Activated T-cell treated with anti-CD3 and anti-CD28 coated beads, Interleukin-2, amount 50 U/mL, for 1 hour (primary cell): ENCODE measurements around the gene CNGB1.
"Not testable (repeated sequence)": the region's sequence is repeated elsewhere in the genome, so short reads cannot be mapped to it uniquely, and the experiment has no call there.

Source experiments
- DNase-seq: peaks from one replicate; pipeline ENCODE4 v3.0.0-alpha.2; 2020

Gene CNGB1

DNA sequence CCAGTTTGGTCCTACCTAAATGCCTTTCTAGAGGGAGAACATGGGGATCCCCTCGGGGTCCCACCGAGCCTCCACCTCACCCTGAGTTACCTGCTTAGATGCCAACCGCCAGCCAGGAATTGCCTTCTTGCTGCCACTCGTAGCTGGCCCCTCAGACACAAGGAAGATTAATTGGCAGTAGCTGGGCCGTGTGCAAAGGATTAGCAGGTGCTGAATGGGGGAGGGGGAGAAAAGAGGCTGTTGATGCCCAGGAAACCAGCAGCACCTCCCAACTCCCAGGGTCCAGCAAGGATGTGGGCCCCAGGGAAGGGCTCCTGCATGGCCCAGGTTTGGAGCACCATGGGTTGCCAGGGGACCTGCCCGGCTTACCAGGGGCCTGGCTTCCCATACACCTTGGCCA, at the start of gene CNGB1:
CNGB1 (minus strand) TSS at position 159 of the 400 bp plus-strand sequence. CDS start 3,842 bp downstream, outside the sequence.
- no peak for DNase-seq

DNA sequence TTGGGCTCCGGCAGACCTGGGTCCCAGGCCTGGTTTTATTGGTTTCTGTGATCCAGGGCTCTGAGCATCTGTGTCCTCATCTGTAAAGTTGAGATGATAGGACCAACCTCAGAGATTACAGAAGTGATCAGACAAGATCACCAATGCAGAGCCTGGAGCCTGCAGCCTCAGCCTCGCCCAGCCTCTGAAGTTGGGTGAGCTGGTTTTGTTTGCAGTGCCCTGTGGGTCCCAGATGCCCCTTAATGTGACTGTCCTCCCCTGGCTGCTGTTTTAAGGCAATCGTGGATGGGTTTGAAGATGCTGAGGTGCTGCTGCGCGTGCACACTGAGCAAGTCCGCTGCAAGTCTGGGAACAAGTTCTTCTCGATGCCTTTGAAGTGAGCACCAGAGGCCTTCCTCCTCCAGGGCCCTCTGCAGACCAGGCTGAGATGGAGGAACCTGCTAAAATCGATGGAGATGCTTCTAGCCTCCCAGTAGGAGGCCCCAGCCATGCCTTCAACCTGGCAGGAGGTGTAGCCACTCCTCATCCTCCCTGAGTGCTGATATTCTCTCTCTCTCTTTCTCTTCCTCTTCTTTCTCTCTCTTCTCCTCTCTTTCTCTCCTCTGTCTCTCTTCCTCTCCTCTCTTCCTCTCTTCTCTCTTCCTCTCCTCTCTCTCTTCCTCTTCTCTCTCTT, 49.1 kb upstream of the CNGB1 start:
- DNase-seq: no peak

DNA sequence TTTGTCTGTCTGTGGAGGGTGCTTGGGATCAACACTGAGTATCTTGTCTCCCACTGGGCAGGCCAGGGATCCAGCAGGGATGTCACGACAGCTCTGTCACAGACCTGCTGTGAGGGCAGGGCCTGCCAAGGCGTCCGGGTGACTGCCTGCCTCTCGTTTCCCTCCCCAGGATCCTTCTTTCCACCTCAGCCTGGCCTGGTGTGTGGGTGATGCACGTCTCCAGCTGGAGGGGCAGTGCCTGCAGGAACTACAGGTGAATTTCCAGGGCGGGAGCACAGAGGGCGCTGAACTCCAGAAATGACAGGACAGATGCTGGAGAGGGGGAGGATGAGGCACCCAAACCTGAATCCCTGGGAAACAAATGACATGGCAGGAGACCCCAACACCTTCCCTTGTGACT, 47.9 kb upstream of the CNGB1 start:
- DNase-seq: no peak

DNA sequence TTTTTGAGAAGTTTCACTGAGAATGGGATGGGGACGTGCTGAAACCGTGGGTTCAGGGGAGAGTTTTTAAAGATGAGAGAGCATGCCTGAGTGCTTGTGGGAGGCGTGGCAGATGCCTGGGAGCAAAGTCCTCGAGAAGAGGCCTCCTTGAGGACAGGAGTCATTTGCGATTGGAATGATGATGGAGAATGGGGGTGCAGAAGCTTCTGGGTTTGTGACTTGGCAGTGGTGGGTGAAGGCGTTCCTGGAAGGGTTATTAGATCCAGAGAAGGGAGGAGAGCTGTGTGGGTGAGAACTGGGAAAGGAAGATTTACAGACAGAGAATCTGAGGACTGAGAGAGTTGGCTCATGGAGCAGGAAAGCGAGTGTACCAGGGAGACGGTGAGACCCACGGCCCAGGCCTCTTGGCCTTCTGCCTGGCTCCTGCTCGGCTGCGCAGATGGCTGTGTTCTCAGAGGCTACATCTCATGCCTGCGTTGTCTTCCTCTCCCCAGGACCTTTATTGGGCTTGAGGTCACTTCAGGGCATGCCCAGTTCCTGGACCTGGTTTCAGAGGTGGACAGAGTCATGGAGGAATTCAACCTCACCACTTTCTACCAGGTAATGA, 46.0 kb upstream of the CNGB1 start:
- DNase-seq: no peak

DNA sequence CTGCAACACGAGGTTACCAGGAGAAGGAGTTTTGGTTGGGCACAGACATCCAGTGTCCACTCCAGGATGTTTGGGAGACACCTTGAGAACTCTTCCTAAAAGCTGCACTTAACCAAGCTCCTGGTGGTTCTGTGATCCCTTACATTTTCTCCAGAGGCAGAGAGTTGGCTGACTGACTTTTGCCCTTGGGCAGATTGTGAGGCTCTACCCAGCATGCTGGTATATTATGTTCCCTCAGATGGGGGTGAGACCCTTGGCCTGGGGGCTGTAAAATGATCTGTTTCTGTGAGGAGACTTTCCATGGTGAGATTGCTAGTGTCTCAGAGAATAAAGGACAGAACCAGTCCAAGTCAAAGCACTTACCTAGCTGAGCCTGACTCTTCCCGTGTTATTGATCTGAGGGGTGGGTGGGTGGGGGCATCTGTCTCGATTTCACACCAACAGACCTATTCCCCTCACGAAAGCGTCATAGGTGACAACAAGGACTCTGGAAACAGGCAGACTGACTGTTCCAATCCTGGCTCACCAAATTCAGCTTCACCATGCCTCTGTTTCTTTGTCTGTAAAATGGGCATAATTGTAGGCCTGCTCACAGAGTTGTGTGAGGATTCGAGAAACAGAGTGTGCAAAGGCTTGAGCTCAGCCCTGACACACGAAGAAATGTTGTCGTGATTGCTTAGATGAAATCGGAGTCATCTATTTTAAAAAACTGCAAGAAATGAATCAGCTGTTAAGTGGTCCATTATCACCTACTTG, 42.5 kb upstream of the CNGB1 start:
- DNase-seq: no peak

DNA sequence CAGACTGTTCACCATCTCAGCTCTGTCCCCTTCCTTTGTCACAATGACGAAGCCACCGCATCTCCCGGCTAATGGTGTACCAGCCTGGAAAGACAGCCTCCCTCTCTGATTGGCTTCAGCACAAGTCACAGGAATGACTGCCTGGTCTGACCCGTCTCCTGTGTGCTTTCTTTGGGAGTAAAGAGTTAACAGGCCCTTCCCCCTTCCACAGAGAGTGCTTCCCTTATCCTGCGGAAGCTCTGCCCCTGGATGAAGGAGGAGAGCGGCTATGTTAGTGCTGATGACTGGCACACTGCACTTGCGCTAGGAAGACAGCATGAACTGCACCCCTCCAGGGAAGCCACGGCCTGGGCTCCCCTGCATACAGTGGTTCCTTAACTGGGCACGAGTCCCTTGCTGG, 41.6 kb upstream of the CNGB1 start:
- no peak for DNase-seq

DNA sequence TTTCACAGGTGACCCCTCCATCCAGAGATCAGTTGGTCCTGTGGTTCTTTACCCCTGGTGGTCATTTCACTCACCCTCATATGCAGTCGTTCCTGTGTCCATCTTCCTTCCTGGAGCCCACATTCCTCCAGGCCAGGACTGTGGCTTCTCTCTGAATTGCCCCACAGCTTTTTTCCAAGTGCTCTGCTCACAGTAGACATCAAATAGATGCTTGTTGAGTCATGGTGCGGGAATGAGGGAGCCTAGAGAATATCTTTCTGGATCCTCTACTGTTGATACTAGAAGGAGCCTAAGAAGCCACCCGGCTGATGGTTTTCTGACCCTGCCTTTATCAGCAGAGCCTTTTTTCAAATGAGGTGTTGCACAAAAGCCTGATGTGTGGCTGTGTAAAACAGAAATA, 40.7 kb upstream of the CNGB1 start:
- no peak for DNase-seq

DNA sequence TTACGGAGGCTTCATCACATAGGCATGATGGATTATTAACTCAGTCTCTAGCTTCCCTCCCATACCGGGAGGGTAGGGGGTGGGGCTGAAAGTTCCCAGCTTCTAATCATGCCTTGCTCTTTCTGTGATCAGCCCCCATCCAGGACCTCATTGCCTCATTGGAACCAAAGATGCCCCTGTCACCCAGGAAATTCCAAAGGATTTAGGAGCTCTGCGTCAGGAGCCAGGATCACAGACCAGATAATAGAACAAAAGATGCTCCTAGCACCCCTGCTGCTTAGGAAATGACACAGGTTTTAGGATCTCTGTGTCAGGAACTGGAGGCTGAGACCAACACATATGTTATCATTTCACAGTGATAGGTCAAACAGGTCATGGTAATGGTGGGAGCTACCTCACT, 40.0 kb upstream of the CNGB1 start:
- no peak for DNase-seq

DNA sequence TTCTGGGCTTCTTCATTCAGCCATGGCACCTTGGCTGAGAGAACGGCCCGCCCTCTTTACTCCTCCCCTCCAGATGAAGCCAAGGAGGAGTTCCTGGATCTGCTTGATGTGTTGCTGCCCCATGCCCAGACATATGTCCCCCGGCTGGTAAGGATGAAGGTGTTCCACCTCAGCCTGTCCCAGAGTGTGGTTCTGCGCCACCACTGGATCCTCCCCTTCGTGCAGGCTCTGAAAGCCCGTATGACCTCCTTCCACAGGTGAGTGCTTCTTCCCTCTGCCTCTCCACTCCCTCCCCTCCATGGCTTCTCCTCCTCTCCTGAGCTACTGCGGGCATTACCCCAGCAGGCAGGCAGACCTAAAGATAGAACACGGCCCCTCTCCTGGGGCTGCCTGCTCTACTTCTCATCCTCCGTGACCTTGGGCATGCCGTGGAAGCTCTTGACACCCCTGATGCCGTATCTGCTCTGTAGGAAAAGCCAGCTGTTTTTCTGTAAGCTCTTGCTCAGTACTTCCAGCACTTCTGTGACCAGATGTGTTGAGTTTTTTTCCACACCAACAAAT, 39.0 kb upstream of the CNGB1 start:
- no peak for DNase-seq

DNA sequence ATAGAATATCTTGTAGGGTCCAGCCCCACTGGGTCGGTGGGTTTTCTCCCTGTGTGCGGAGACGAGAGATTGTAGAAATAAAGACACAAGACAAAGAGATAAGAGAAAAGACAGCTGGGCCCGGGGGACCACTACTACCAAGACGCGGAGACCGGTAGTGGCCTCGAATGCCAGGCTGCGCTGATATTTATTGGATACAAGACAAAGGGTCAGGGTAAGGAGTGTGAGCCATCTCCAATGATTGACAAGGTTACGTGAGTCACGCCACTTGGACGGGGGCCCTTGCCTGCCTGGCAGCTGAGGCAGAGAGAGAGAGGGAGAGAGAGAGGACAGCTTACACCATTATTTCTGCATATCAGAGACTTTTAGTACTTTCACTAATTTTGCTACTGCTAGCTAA, 33.8 kb upstream of the CNGB1 start:
- DNase-seq: not testable (repeated sequence)

DNA sequence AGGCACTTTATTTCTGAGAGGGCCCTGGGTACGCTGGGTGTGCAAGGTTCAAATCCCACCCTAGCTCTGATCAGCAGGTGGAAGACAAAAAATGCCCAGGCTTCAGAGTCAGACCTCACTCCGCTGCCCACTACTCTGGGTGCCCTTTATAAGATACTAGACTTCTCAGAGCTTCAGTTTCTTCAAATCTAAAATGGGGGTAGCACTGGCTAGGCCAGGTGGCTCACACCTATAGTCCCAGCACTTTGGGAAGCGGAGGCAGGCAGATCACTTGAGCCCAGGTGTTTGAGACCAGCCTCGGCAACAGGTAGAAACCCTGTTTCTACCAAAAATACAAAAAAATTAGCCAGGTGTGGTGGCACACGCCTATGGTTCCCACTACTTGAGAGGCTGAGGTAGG, 32.0 kb upstream of the CNGB1 start:
- no peak for DNase-seq

DNA sequence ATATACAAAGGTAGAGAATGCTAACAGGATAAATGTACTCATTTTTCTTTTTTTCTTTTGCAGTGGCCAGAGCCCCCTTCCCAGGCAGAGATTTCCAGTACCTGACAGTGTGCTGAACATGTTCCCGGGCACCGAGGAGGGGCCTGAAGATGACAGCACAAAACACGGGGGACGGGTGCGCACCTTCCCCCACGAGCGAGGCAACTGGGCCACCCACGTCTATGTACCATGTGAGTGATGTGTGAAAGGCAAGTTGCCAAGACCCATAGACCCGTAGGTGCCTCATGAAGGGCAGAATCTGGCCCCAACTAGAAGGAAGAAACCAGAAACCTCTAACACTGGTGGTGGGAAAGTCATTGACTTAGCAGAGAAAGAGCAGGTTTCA, 31.5 kb upstream of the CNGB1 start:
- no peak for DNase-seq

DNA sequence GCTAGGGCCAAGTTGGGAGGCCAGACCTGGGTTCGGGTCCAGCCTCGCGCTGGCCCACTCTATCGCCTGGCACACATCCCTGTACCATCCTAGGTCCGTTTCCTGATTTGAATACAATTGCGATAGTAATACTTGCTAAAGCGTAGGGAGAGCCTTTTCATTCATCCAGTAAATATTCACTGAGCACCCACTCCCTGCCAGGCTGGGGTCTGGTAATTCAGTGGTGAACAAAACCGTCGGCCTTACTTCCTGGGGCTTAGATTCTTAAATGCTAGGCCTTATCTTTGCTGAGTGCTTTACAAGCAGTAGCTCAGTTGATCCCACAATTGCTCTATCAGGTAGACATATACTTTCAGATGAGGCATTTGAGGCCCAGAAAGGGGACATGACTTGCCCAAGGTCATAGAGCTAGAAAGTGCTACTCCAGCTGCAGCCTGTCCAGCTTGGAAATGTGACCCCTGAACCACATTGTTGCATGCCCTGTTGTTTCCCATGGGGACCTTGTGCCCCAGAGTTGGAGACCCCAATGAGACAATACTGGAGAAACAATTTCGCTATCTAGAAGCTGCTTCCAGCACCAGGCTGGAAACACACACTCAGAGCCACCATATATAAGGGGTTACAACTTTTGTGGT, 31.0 kb upstream of the CNGB1 start:
- no peak for DNase-seq

DNA sequence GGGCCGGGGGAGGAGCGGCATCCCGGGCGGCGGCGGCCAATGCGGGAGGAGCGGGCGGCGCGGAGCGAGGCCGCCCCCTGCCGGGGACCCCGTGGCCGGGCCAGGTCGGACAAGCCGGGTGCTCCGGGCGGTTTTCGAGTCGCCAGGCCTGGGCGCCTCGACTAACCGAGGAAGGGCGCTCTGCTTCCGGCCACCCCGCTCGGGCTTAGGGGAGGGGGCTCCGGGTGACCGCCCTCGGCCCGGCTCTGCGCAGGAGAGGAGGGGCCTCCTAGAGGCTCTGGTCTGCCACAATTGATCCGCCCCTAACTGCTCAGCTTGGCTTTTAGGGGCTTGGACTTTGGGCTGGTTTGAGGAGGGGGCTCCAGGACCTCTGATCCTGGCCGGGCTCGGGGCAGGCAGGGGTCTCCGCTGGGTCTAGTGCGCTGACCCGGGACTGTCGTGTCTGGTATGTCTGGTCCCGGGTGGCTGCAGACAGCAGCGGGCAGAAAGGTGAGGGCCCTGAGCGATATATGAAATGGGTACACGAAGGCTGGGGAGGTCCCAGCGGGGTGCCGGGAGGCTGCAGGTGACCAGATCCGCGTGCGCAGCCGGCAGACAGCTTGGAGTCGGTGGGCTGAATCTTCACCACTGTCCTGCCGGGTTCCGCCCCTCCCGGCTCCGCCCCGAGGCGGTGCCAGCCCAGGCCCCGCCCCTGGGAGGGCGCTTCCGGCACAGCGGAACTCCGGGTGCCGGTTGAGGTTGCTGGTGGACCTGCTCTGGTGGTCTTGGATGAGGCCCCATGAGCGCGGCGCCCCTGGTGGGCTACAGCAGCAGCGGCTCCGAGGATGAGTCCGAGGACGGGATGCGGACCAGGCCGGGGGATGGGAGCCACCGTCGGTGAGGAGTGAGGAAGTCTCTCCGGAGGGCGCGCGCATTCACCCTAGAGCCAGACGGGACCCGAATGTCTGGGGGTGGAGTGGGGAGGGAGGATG, 30.1 kb upstream of the CNGB1 start, which contains the start of gene USB1:
USB1 (plus strand) TSS at position 702 of the 971 bp plus-strand sequence; CDS start at position 779, 77 bp downstream.
- peak; percentile 90 for DNase-seq

DNA sequence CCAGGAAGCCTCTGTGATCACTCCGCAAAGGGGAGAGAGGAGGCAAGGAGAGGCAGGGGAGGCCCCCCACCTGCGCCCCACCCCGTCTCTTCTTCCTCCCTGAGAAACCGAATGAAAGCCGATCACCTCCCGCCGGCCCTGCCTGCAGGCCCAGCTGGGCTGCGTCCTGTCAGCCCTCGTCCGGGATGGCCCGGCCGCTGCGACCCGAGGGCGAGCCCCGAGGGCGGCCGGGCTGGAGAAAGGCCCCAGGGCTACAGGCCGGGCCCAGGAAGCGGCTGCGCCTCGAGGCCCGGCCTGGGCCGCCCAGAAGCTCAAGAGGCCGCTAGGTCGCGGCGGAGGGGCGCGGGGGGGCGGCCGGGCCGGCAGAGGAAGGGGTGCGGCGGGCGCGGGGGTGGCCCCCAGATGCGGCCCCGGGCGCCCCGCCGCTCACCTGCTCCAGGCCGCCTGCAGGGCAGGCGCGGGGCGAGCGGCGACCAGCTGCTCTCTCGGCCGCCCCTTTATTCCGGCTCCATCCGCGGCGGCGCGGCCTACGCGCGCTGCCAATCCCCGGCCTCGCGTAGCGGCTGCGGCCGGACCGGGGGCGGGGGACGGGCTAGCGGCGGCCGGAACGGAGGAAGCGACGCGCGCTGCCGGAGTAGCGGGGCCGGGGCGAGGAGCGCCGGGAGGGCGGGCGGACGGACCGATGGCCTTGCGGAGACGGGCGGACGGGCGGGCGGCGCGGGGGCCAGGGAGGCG, 29.2 kb upstream of the CNGB1 start, which contains the start of gene ZNF319:
ZNF319 (minus strand) TSS at position 702 of the 735 bp plus-strand sequence. CDS start 2,407 bp downstream, outside the sequence.
- peak; percentile 52 for DNase-seq

DNA sequence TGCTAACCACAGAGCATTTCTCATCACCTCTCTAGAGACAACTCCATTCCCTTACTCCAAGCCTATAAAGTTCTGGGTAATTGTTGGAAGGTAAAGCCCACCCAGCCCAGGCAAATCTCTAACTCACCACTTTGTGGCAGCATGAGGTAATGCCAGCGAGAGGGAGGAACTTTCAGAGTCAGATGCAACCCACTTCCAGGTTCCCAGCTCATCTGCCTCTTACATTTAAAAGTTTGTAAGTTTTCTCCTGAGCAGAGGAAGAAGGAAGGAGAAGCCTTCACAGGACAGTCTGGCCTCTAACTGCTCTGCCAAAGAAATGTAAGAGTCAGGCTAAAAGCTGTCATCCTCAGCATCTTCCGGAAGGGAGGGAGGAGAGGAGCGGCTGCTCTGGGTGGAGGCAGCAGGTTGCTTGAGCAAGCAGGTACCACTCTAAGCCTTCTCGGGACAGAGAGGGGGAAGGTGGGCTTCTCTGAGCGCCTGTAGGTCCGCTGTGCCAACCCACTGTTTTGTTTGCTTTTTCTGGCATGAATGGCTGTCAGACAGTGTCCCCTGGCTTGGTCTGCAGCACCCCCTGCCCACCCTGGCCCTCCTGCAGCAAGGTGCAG, 28.5 kb upstream of the CNGB1 start:
- DNase-seq: peak; percentile 31

DNA sequence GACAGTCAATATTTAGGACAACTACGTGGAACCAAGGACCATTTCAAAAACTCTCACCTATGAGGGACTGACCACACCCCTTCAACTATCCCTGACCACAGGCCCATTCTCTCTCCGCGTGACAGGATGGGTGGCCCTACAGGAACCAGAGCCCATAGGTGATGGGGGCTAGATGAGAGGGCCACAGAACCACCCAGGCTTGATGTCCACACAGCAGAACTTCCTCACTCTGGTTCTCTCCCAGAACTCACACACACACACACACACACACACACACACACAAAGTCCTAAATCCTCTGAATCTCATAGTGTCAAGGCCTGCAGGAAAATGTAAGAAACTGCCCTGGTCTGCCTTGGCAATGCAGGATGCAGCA, 28.1 kb upstream of the CNGB1 start:
- no peak for DNase-seq

DNA sequence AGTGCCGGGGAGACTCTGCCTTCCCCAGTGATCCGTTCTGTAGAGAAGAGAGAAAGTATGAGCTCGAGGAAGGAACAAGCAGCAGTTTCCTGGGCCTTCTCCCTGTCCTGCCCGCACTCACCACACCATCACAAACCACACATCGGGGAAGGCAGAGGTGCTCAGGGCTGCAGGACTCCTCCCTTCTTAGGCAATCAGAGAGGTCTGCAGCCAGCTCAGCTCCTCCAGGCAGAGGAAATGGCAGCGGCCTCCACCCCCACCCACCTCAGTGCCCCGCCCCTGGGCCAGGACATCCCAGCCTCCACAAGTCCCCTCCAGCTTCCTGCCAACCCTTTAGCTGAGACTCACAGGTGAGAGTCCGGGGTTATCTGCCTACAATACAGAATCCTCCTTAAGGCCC, 27.6 kb upstream of the CNGB1 start:
- peak; percentile 56 for DNase-seq

DNA sequence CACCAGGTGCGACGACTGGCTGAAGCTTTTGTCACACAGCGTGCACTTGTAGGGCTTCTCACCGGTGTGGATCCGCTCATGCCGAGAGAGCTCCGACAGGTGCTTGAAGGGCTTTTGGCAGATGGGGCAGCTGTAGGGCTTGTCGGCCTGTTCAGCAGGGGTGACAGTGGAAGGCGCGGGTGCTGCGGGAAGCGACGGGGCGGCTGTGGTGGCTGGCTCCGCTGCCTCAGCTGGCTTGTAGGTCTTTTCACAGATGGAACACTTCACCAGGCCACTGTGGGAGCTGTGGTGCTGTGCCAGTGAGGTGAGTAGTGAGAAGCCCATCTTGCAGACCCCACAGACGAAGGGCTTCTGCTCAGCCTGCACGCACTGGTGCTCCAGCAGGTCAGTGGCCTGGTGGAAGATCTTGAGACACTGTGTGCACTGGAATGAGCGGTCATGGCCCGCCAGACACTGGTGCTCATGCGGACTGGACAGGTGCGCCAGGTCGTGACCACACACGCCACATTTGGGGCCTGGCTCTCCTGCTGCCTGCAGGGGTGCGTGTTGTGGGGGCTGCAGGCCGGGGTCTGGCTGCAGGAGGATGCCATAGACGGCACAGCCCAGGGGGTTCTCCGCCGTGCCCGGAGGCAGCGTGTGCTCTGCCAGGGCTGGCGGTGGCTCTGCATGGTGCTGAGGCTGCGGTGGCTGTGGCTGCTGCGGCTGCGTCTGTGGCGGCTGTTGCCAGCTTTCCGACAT, 26.8 kb upstream of the CNGB1 start:
- DNase-seq: no peak

DNA sequence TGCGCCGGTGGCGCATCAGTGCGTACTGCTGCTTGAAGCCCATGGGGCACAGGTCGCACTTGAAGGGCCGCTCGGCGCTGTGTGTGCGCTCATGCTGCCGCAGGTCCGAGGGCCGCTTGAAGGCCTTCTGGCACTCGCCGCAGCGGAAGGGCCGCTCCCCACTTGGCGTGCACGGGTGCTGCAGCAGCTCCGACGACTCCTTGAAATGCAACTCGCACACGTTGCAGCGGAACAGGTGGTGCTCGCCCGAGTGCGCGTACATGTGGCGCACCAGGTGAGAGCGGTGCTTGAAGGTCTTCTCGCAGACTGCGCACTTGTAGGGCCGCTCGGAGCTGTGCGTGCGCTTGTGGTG, 26.2 kb upstream of the CNGB1 start:
- no peak for DNase-seq
